Skeletal muscle tissue (tissue), 4 donors: ENCODE measurements around the gene MAPKBP1. TPM values are rescaled to one million over a fixed set of nuclear protein-coding genes. Genes with fewer than 3 reads are reported as not detected.
"Not testable (repeated sequence)": the region's sequence is repeated elsewhere in the genome, so short reads cannot be mapped to it uniquely, and the experiment has no call there.

Source experiments
- H3K27ac ChIP-seq: one replicate; pipeline ENCODE4 v1.7.0; 2013; ENCODE audit warnings: mild to moderate bottlenecking, low read depth, low read length, inconsistent platforms
- H3K27me3 ChIP-seq, 3 donors: one replicate each; pipeline ENCODE4 v1.7.0; 2013; ENCODE audit warnings: low read length in 3 of 3; ENCODE audit not compliant: control insufficient read depth in 3 of 3, insufficient read depth in 3 of 3
- H3K36me3 ChIP-seq, 3 donors: one replicate each; pipeline ENCODE4 v1.7.0; 2013; ENCODE audit warnings: low read length in 3 of 3; ENCODE audit not compliant: control insufficient read depth in 3 of 3, insufficient read depth in 3 of 3
- H3K4me1 ChIP-seq, 3 donors: one replicate each; pipeline ENCODE4 v1.7.0; 2013; ENCODE audit warnings: low read length in 3 of 3, mild to moderate bottlenecking in 3 of 3; ENCODE audit not compliant: control insufficient read depth in 3 of 3, insufficient read depth in 3 of 3
- H3K4me3 ChIP-seq, 3 donors: one replicate each; pipeline ENCODE4 v1.7.0; 2013; ENCODE audit warnings: low read length in 3 of 3
- H3K9ac ChIP-seq, 3 donors: one replicate each; pipeline ENCODE4 v1.7.0; 2013; ENCODE audit warnings: low read length in 3 of 3, mild to moderate bottlenecking in 3 of 3, moderate library complexity in 2 of 3, low read depth in 1 of 3
- H3K9me3 ChIP-seq, 3 donors: one replicate each; pipeline ENCODE4 v1.7.0; 2013; ENCODE audit warnings: low read length in 3 of 3; ENCODE audit not compliant: control insufficient read depth in 3 of 3
- total RNA-seq: library from RNA; depleted of rRNA; stranded (reverse); fragments of >200 nt; gene quantifications from one replicate; pipeline ENCODE4 v1.2.3, GENCODE V29; 2014
- donor health status: Osteomylitis.

Gene MAPKBP1
- total RNA-seq, 1 donor from 2014 or later = 10.4 TPM

- not testable (repeated sequence) for H3K4me3 ChIP-seq, H3K9me3 ChIP-seq, H3K27me3 ChIP-seq, H3K27ac ChIP-seq, H3K9ac ChIP-seq
- H3K4me1 ChIP-seq = peaks cover 15 to 21% (median 16%) of the 10 kb centered on the region in 3 donors
- peaks cover 6 to 25% (median 13%) of the 10 kb centered on the region in 3 donors for H3K36me3 ChIP-seq
These were observed 57.0 kb downstream of the MAPKBP1 start for GRCh38 chr15:41831291-41831690.

- H3K9me3 ChIP-seq = no peaks in the 10 kb centered on the region
- H3K36me3 ChIP-seq = peaks cover 10 to 25% (median 11%) of the 10 kb centered on the region in 3 donors
- H3K4me1 ChIP-seq = peaks cover 15 to 20% (median 15%) of the 10 kb centered on the region in 3 donors
- H3K4me3 ChIP-seq = no peak overlapping the region
- no peak overlapping the region for H3K9ac ChIP-seq
- no peaks in the 10 kb centered on the region for H3K27me3 ChIP-seq
- no peak overlapping the region for H3K27ac ChIP-seq
These were observed 57.9 kb downstream of the MAPKBP1 start for GRCh38 chr15:41832208-41832607.

GRCh38 chr15:41832875-41833274, 58.6 kb downstream of the MAPKBP1 start:
- H3K27ac ChIP-seq = no peak overlapping the region
- no peak overlapping the region for H3K9ac ChIP-seq
- H3K36me3 ChIP-seq = peaks cover 10 to 25% (median 11%) of the 10 kb centered on the region in 3 donors

GRCh38 chr15:41834096-41834495, 59.8 kb downstream of the MAPKBP1 start:
- no peak overlapping the region for H3K4me3 ChIP-seq
- no peak overlapping the region for H3K9ac ChIP-seq
- no peaks in the 10 kb centered on the region for H3K27me3 ChIP-seq
- H3K36me3 ChIP-seq = peaks cover 10 to 25% (median 11%) of the 10 kb centered on the region in 3 donors
- H3K4me1 ChIP-seq = peaks cover 10 to 20% (median 18%) of the 10 kb centered on the region in 3 donors
- H3K27ac ChIP-seq = no peak overlapping the region
- no peaks in the 10 kb centered on the region for H3K9me3 ChIP-seq

More at GRCh38 chr15:41832875-41833274, 58.6 kb downstream of the MAPKBP1 start:
- Histone ChIP-seq H3K27me3 (no peaks in the 10 kb centered on the region), H3K9me3 (no peaks in the 10 kb centered on the region), H3K4me1 (peaks cover 10 to 19% (median 16%) of the 10 kb centered on the region in 3 donors), H3K4me3 (no peak overlapping the region)

- H3K36me3 ChIP-seq = peaks cover 13 to 19% (median 16%) of the 10 kb centered on the region in 3 donors
- H3K27me3 ChIP-seq = no peaks in the 10 kb centered on the region
- no peaks in the 10 kb centered on the region for H3K9me3 ChIP-seq
- peaks cover 16 to 18% (median 16%) of the 10 kb centered on the region in 3 donors for H3K4me1 ChIP-seq
- no peak overlapping the region for H3K27ac ChIP-seq
- no peak overlapping the region for H3K4me3 ChIP-seq
- H3K9ac ChIP-seq = no peak overlapping the region
These were observed 61.8 kb downstream of the MAPKBP1 start for GRCh38 chr15:41836073-41836472.

GRCh38 chr15:41836713-41837454, 62.6 kb downstream of the MAPKBP1 start:
- Histone ChIP-seq H3K27ac (no peak overlapping the region), H3K4me1 (peaks cover 16 to 18% (median 16%) of the 10 kb centered on the region in 3 donors), H3K4me3 (no peak overlapping the region), H3K9me3 (no peaks in the 10 kb centered on the region), H3K27me3 (no peaks in the 10 kb centered on the region), H3K36me3 (peaks cover 12 to 20% (median 18%) of the 10 kb centered on the region in 3 donors), H3K9ac (no peak overlapping the region)

- Histone ChIP-seq H3K36me3 (peaks cover 12 to 18% (median 16%) of the 10 kb centered on the region in 3 donors), H3K4me3 (no peak within 1 kb of the TSS), H3K9me3 (no peaks in the 10 kb centered on the region), H3K9ac (peak within 1 kb of the TSS in 1 of 3 donors; percentile 25), H3K27ac (peak within 1 kb of the TSS; percentile 75), H3K27me3 (no peaks in the 10 kb centered on the region), H3K4me1 (peaks cover 16 to 18% (median 16%) of the 10 kb centered on the region in 3 donors)
These were observed 64.2 kb downstream of the MAPKBP1 start, which contains the start of gene PLA2G4B for GRCh38 chr15:41838400-41838897. Gene PLA2G4B, plus strand, starts transcription at chr15:41838847. Its CDS starts 67 bp downstream, at chr15:41838914.

GRCh38 chr15:41839781-41840491, 65.7 kb downstream of the MAPKBP1 start:
- no peaks in the 10 kb centered on the region for H3K9me3 ChIP-seq
- H3K27me3 ChIP-seq = no peaks in the 10 kb centered on the region
- peak overlapping the region in 1 of 3 donors; percentile 25 for H3K9ac ChIP-seq
- no peak overlapping the region for H3K27ac ChIP-seq
- no peak overlapping the region for H3K4me3 ChIP-seq
- H3K4me1 ChIP-seq = peaks cover 16 to 18% (median 16%) of the 10 kb centered on the region in 3 donors
- peaks cover 15 to 29% (median 17%) of the 10 kb centered on the region in 3 donors for H3K36me3 ChIP-seq

GRCh38 chr15:41840673-41841072, 66.4 kb downstream of the MAPKBP1 start:
- Histone ChIP-seq H3K27ac (no peak overlapping the region), H3K9me3 (no peaks in the 10 kb centered on the region), H3K4me1 (peaks cover 16 to 18% (median 16%) of the 10 kb centered on the region in 3 donors), H3K9ac (peak overlapping the region in 1 of 3 donors; percentile 25), H3K4me3 (no peak overlapping the region), H3K36me3 (peaks cover 15 to 29% (median 20%) of the 10 kb centered on the region in 3 donors), H3K27me3 (no peaks in the 10 kb centered on the region)
